Right lung (tissue), 5 donors: ENCODE measurements around the gene ANAPC2. TPM values are rescaled to one million over a fixed set of nuclear protein-coding genes. Genes with fewer than 3 reads are reported as not detected.

ENCODE experiments used
- DNase-seq, 2 donors: peaks; one replicate each; pipeline ENCODE4 v3.0.0-alpha.2; 2013
- polyA plus RNA-seq, 5 donors: library from polyadenylated mRNA; unstranded; fragments of 120-200 nt; gene quantifications; one replicate each; pipeline versions ENCODE4 v1.2.1 to v1.2.3, GENCODE V29; 2013; ENCODE audit warnings: inconsistent platforms in 1 of 5, low replicate concordance in 1 of 5; ENCODE audit not compliant: insufficient read length in 5 of 5, insufficient read depth in 1 of 5

Gene ANAPC2
- polyA plus RNA-seq, 5 donors, result 34.4 to 53.0 (median 44.4) TPM

GRCh38 chr9:137165250-137165836 lies 23.0 kb downstream of the ANAPC2 start:
- DNase-seq, result no peak

GRCh38 chr9:137164370-137165249 lies 23.8 kb downstream of the ANAPC2 start:
- DNase-seq, result no peak

GRCh38 chr9:137163805-137164204 lies 24.6 kb downstream of the ANAPC2 start:
- DNase-seq, result no peak

- no peak for DNase-seq
These were observed 25.0 kb downstream of the ANAPC2 start for GRCh38 chr9:137163365-137163715.

- no peak for DNase-seq
These were observed 25.6 kb downstream of the ANAPC2 start for GRCh38 chr9:137162505-137163364.

GRCh38 chr9:137161558-137162486 lies 26.5 kb downstream of the ANAPC2 start:
- DNase-seq, result no peak

GRCh38 chr9:137160716-137161557 lies 27.4 kb downstream of the ANAPC2 start:
- DNase-seq, result no peak

GRCh38 chr9:137160054-137160425 lies 28.3 kb downstream of the ANAPC2 start:
- DNase-seq, result no peak

GRCh38 chr9:137159105-137160053 lies 29.0 kb downstream of the ANAPC2 start:
- no peak for DNase-seq

- no peak for DNase-seq
These were observed 29.7 kb downstream of the ANAPC2 start for GRCh38 chr9:137158625-137159024.

- DNase-seq, result no peak
These were observed 30.5 kb downstream of the ANAPC2 start for GRCh38 chr9:137157618-137158415.

GRCh38 chr9:137156567-137157375 lies 31.6 kb downstream of the ANAPC2 start:
- no peak for DNase-seq

GRCh38 chr9:137152844-137153405 lies 35.4 kb downstream of the ANAPC2 start:
- DNase-seq, result no peak

GRCh38 chr9:137150617-137151457 lies 37.5 kb downstream of the ANAPC2 start:
- no peak for DNase-seq

- no peak for DNase-seq
These were observed 38.3 kb downstream of the ANAPC2 start for GRCh38 chr9:137149942-137150616.
